Aorta (tissue), 5 donors: ENCODE data around the gene VSNL1. TPM values are rescaled to one million over a fixed set of nuclear protein-coding genes. Genes with fewer than 3 reads are reported as not detected.

Experiments used
- ATAC-seq: fragments of 200-7000 bp; cut with Tn5 transposase; one replicate; pipeline ENCODE4 v1.9.1; 2022; ENCODE audit warnings: moderate library complexity; ENCODE audit not compliant: low FRiP score
- DNase-seq, 2 donors: peaks; one replicate each; pipeline ENCODE4 v3.0.0-alpha.2; 2020
- H3K27ac ChIP-seq, 2 donors: one replicate each; pipeline ENCODE4 v1.5.1; 2013; ENCODE audit warnings: low read length in 2 of 2, mild to moderate bottlenecking in 2 of 2, moderate library complexity in 2 of 2, control low read depth in 1 of 2, inconsistent platforms in 1 of 2, low read depth in 1 of 2
- H3K27me3 ChIP-seq, 2 donors: one replicate each; pipeline ENCODE4 v1.6.1; 2013; ENCODE audit warnings: control low read depth in 1 of 2, low read length in 1 of 2, mild to moderate bottlenecking in 1 of 2, moderate library complexity in 1 of 2; ENCODE audit not compliant: insufficient read depth in 2 of 2, control insufficient read depth in 1 of 2
- H3K36me3 ChIP-seq, 2 donors: one replicate each; pipeline ENCODE4 v1.6.1; 2013; ENCODE audit warnings: control low read depth in 1 of 2, low read length in 1 of 2, mild to moderate bottlenecking in 1 of 2; ENCODE audit not compliant: insufficient read depth in 2 of 2, control insufficient read depth in 1 of 2
- H3K4me1 ChIP-seq, 2 donors: one replicate each; pipeline ENCODE4 v1.6.1; 2013; ENCODE audit warnings: low read length in 2 of 2, control low read depth in 1 of 2, mild to moderate bottlenecking in 1 of 2, moderate library complexity in 1 of 2; ENCODE audit not compliant: insufficient read depth in 2 of 2, control insufficient read depth in 1 of 2
- H3K4me3 ChIP-seq, 2 donors: one replicate each; pipeline ENCODE4 v1.5.1; 2013; ENCODE audit warnings: low read length in 2 of 2, control low read depth in 1 of 2, mild to moderate bottlenecking in 1 of 2
- H3K9me3 ChIP-seq: one replicate; pipeline ENCODE4 v1.6.1; 2013; ENCODE audit warnings: mild to moderate bottlenecking, low read length; ENCODE audit not compliant: control insufficient read depth
- WGBS, 2 donors: extraction: QIAGEN DNeasy Blood & Tissue Kit; methylation state at CpG; one replicate each; pipeline ENCODE4 v1.1.7; 2013; 5-methylcytosine and 5-hydroxymethylcytosine counted together
- intact Hi-C, 2 donors: fragments of 100-400 bp; cut with DNase I; formaldehyde crosslinking; loops; one replicate each; pipeline versions ENCODE4 v1.14.2 to v1.15.0; 2022
- polyA plus RNA-seq, 2 donors: library from polyadenylated mRNA; stranded (reverse); fragments of 200-250 nt; gene quantifications; one replicate each; pipeline ENCODE4 v1.2.3, GENCODE V29; 2013
- total RNA-seq, 2 donors: library from RNA; stranded (reverse); fragmentation: NEBNext Ultra II Directional; extraction: Animal tissue kit (Norgen Biotek cat#: 25700); gene quantifications; one replicate each; pipeline ENCODE4 v1.2.1, GENCODE V29; 2021
- donor health status: healthy with polysubstance abuse.
- donor health status: Bipolar disorder and iron deficiency.
- donor health status: DM: no; HTN: no; CAD: no.
- donor health status: DM: no; HTN: no; CAD: no.
- donor health status: DM: yes; HTN: yes; CAD: no.

The VSNL1 gene
- total and polyA plus RNA-seq, 4 donors: not detected

GRCh38 chr2:17573085-17573803 is 32.7 kb downstream of the VSNL1 start:
- intact Hi-C loops: no loop called here
- 92 to 95% methylated on average over 3 of the region's 3 CpGs for WGBS, 2 donors
- no peak for DNase-seq
- Histone ChIP-seq H3K27ac (no peak overlapping the region), H3K4me1 (no peaks in the 10 kb centered on the region), H3K4me3 (no peak overlapping the region), H3K36me3 (no peaks in the 10 kb centered on the region), H3K27me3 (no peaks in the 10 kb centered on the region), H3K9me3 (no peaks in the 10 kb centered on the region)
- no peak for ATAC-seq

GRCh38 chr2:17573804-17574175 is 33.3 kb downstream of the VSNL1 start:
- DNase-seq: no peak
- intact Hi-C loops: no loop called here
- ATAC-seq: no peak
- 62 to 67% methylated on average over 3 of the region's 3 CpGs for WGBS, 2 donors
- H3K4me1 ChIP-seq: no peaks in the 10 kb centered on the region
- no peak overlapping the region for H3K4me3 ChIP-seq
- no peak overlapping the region for H3K27ac ChIP-seq
- no peaks in the 10 kb centered on the region for H3K9me3 ChIP-seq
- no peaks in the 10 kb centered on the region for H3K36me3 ChIP-seq
- H3K27me3 ChIP-seq: no peaks in the 10 kb centered on the region

- no peak overlapping the region for H3K4me3 ChIP-seq
- intact Hi-C loops: no loop called here
- DNase-seq: no peak
- H3K36me3 ChIP-seq: no peaks in the 10 kb centered on the region
- WGBS, 2 donors: 77% methylated on average over 3 of the region's 3 CpGs
- no peak overlapping the region for H3K27ac ChIP-seq
- H3K4me1 ChIP-seq: no peaks in the 10 kb centered on the region
- H3K27me3 ChIP-seq: no peaks in the 10 kb centered on the region
- no peak for ATAC-seq
- no peaks in the 10 kb centered on the region for H3K9me3 ChIP-seq
Measured at GRCh38 chr2:17574406-17575073, 34.0 kb downstream of the VSNL1 start.

- Histone ChIP-seq H3K9me3 (no peaks in the 10 kb centered on the region), H3K4me1 (no peaks in the 10 kb centered on the region), H3K4me3 (no peak overlapping the region), H3K27me3 (no peaks in the 10 kb centered on the region), H3K36me3 (no peaks in the 10 kb centered on the region), H3K27ac (no peak overlapping the region)
- intact Hi-C loops: no loop called here
- no peak for DNase-seq
- 91 to 94% methylated on average over 1 of the region's 1 CpG for WGBS, 2 donors
- no peak for ATAC-seq
Measured at GRCh38 chr2:17576802-17577201, 36.3 kb downstream of the VSNL1 start.

GRCh38 chr2:17578466-17578928 is 38.0 kb downstream of the VSNL1 start:
- Histone ChIP-seq H3K27me3 (no peaks in the 10 kb centered on the region), H3K4me3 (no peak overlapping the region), H3K4me1 (no peaks in the 10 kb centered on the region), H3K36me3 (no peaks in the 10 kb centered on the region), H3K27ac (no peak overlapping the region), H3K9me3 (no peaks in the 10 kb centered on the region)
- DNase-seq (no peak), ATAC-seq (no peak)
- WGBS, 2 donors: 68 to 80% methylated on average over 5 of the region's 5 CpGs
- intact Hi-C loops: no loop called here

GRCh38 chr2:17579605-17580318 is 39.3 kb downstream of the VSNL1 start:
- no peaks in the 10 kb centered on the region for H3K4me1 ChIP-seq
- no peaks in the 10 kb centered on the region for H3K36me3 ChIP-seq
- DNase-seq (no peak), ATAC-seq (no peak)
- WGBS, 2 donors: 87 to 90% methylated on average over 3 of the region's 3 CpGs
- H3K27me3 ChIP-seq: no peaks in the 10 kb centered on the region
- H3K27ac ChIP-seq: no peak overlapping the region
- H3K9me3 ChIP-seq: no peaks in the 10 kb centered on the region
- intact Hi-C loops: no loop called here
- H3K4me3 ChIP-seq: no peak overlapping the region

GRCh38 chr2:17580319-17580715 is 39.8 kb downstream of the VSNL1 start:
- Histone ChIP-seq H3K27ac (no peak overlapping the region), H3K4me1 (no peaks in the 10 kb centered on the region), H3K36me3 (no peaks in the 10 kb centered on the region), H3K4me3 (no peak overlapping the region), H3K9me3 (no peaks in the 10 kb centered on the region), H3K27me3 (no peaks in the 10 kb centered on the region)
- 77 to 80% methylated on average over 2 of the region's 2 CpGs for WGBS, 2 donors
- intact Hi-C loops: no loop called here
- ATAC-seq: no peak
- no peak for DNase-seq

- H3K4me3 ChIP-seq: no peak overlapping the region
- H3K36me3 ChIP-seq: no peaks in the 10 kb centered on the region
- ATAC-seq: no peak
- DNase-seq: no peak
- no peak overlapping the region for H3K27ac ChIP-seq
- H3K4me1 ChIP-seq: no peaks in the 10 kb centered on the region
- 89 to 93% methylated on average over 2 of the region's 2 CpGs for WGBS, 2 donors
- H3K27me3 ChIP-seq: no peaks in the 10 kb centered on the region
- intact Hi-C loops: no loop called here
- H3K9me3 ChIP-seq: no peaks in the 10 kb centered on the region
Measured at GRCh38 chr2:17581831-17582230, 41.3 kb downstream of the VSNL1 start.
